NCI-H524 treated with DMSO at 0.1 percent for 48 hours (cell line): ENCODE data around the gene SDSL.

Experiments used
- DNase-seq: peaks from one replicate; lab custom pipeline; 2025; lab: John Stamatoyannopoulos, UW

SDSL gene

GRCh38 chr12:113422030-113422885 is at the start of gene SDSL:
Gene SDSL, plus strand, starts transcription at chr12:113422380. Its CDS starts 5,603 bp downstream, at chr12:113427983.
- no peak for DNase-seq

GRCh38 chr12:113373440-113373839 is 48.7 kb upstream of the SDSL start:
- DNase-seq, result no peak

- DNase-seq, result no peak
Observed at GRCh38 chr12:113373969-113374368, 48.2 kb upstream of the SDSL start.

- DNase-seq, result no peak
Observed at GRCh38 chr12:113374823-113375428, 47.3 kb upstream of the SDSL start.

- no peak for DNase-seq
Observed at GRCh38 chr12:113378291-113378690, 43.9 kb upstream of the SDSL start.

GRCh38 chr12:113381220-113381619 is 41.0 kb upstream of the SDSL start:
- DNase-seq, result no peak

GRCh38 chr12:113382206-113382605 is 40.0 kb upstream of the SDSL start:
- DNase-seq, result no peak

- no peak for DNase-seq
Observed at GRCh38 chr12:113384778-113385177, 37.4 kb upstream of the SDSL start.

- DNase-seq, result no peak
Observed at GRCh38 chr12:113385282-113385882, 36.8 kb upstream of the SDSL start.

- DNase-seq, result no peak
Observed at GRCh38 chr12:113386866-113387566, 35.2 kb upstream of the SDSL start.

- no peak for DNase-seq
Observed at GRCh38 chr12:113387631-113388030, 34.5 kb upstream of the SDSL start.

- DNase-seq, result no peak
Observed at GRCh38 chr12:113388351-113388750, 33.8 kb upstream of the SDSL start.

- DNase-seq, result no peak
Observed at GRCh38 chr12:113390064-113391043, 31.8 kb upstream of the SDSL start.

- no peak for DNase-seq
Observed at GRCh38 chr12:113391145-113391544, 31.0 kb upstream of the SDSL start.

GRCh38 chr12:113391650-113392337 is 30.4 kb upstream of the SDSL start:
- no peak for DNase-seq

GRCh38 chr12:113392520-113392919 is 29.7 kb upstream of the SDSL start:
- DNase-seq, result no peak

- no peak for DNase-seq
Observed at GRCh38 chr12:113392988-113393579, 29.1 kb upstream of the SDSL start.

- DNase-seq, result no peak
Observed at GRCh38 chr12:113393749-113394148, 28.4 kb upstream of the SDSL start.

- DNase-seq, result no peak
Observed at GRCh38 chr12:113395119-113395518, 27.1 kb upstream of the SDSL start.

GRCh38 chr12:113396200-113396599 is 26.0 kb upstream of the SDSL start:
- DNase-seq, result no peak
